HEK293T (cell line): ENCODE results near the gene C2orf74.
"Not testable (repeated sequence)": the region's sequence is repeated elsewhere in the genome, so short reads cannot be mapped to it uniquely, and the experiment has no call there.

ENCODE experiments used
- BHLHE40 ChIP-seq: fragments of 450-650 bp; IDR thresholded peaks from 2 replicates; pipeline ENCODE4 v1.6.1; 2016; ENCODE audit warnings: mild to moderate bottlenecking, moderate library complexity, borderline replicate concordance
- FOXA1 ChIP-seq: fragments of 450-650 bp; IDR thresholded peaks from 2 replicates; pipeline ENCODE4 v1.6.1; 2016; ENCODE audit warnings: mild to moderate bottlenecking
- FOXM1 ChIP-seq: fragments of 450-650 bp; IDR thresholded peaks from 2 replicates; pipeline ENCODE4 v1.6.1; 2017; ENCODE audit warnings: mild to moderate bottlenecking, borderline replicate concordance
- LEF1 ChIP-seq: fragments of 450-650 bp; IDR thresholded peaks from 2 replicates; pipeline ENCODE4 v1.6.1; 2017; ENCODE audit warnings: mild to moderate bottlenecking, borderline replicate concordance
- SP1 ChIP-seq: fragments of 450-650 bp; IDR thresholded peaks from 2 replicates; pipeline ENCODE4 v1.6.1; 2017
- TARDBP ChIP-seq: fragments of 450-650 bp; IDR thresholded peaks from 2 replicates; pipeline ENCODE4 v1.6.1; 2016
- ZNF384 ChIP-seq: fragments of 450-650 bp; IDR thresholded peaks from 2 replicates; pipeline ENCODE4 v1.6.1; 2016

GRCh38 chr2:61165082-61165481, 3.1 kb downstream of the C2orf74 start:
- not testable (repeated sequence) for TF ChIP-seq FOXM1, SP1, BHLHE40, LEF1, FOXA1, ZNF384, TARDBP
